ENCODE data around the gene MYRF.

MYRF gene

GRCh38 chr11:61814958-61815789 is 62.7 kb downstream of the MYRF start:
- H3K4me3 ChIP-seq (replicated peaks; ENCODE audit: low read depth, low read length) = peak overlapping the region; percentile 66
- TF ChIP-seq CTCF (IDR thresholded peaks at IDR 0.05; ENCODE audit: low read depth, low read length, missing control alignments) = no peak
- DNase-seq (ENCODE audit: extremely low read depth, low read depth) = peak; percentile 79

- no peak for TF ChIP-seq CTCF (IDR thresholded peaks at IDR 0.05; ENCODE audit: low read depth, low read length, missing control alignments)
- H3K4me3 ChIP-seq (replicated peaks; ENCODE audit: low read depth, low read length) = peak overlapping the region; percentile 66
- DNase-seq (ENCODE audit: extremely low read depth, low read depth) = no peak
These were observed 63.6 kb downstream of the MYRF start for GRCh38 chr11:61815790-61816735.

- peak within 1 kb of the TSS; percentile 66 for H3K4me3 ChIP-seq (replicated peaks; ENCODE audit: low read depth, low read length)
- no peak for DNase-seq (ENCODE audit: extremely low read depth, low read depth)
- TF ChIP-seq CTCF (IDR thresholded peaks at IDR 0.05; ENCODE audit: low read depth, low read length, missing control alignments) = peak; percentile 60
These were observed 64.5 kb downstream of the MYRF start, which contains the start of gene FADS1 for GRCh38 chr11:61816736-61817455. Gene FADS1, minus strand, starts transcription at chr11:61817003. Its CDS starts 74 bp downstream, at chr11:61816929.

- peak overlapping the region; percentile 66 for H3K4me3 ChIP-seq (replicated peaks; ENCODE audit: low read depth, low read length)
- DNase-seq (ENCODE audit: extremely low read depth, low read depth) = no peak
- TF ChIP-seq CTCF (IDR thresholded peaks at IDR 0.05; ENCODE audit: low read depth, low read length, missing control alignments) = no peak
These were observed 65.2 kb downstream of the MYRF start for GRCh38 chr11:61817471-61818202.

GRCh38 chr11:61820174-61820573 is 67.7 kb downstream of the MYRF start:
- H3K4me3 ChIP-seq (replicated peaks; ENCODE audit: low read depth, low read length) = no peak overlapping the region
- no peak for TF ChIP-seq CTCF (IDR thresholded peaks at IDR 0.05; ENCODE audit: low read depth, low read length, missing control alignments)
- DNase-seq (ENCODE audit: extremely low read depth, low read depth) = no peak
